OCI-LY7 (cell line): Measurements from ENCODE around the gene HLF. TPM values are rescaled to one million over a fixed set of nuclear protein-coding genes. Genes with fewer than 3 reads are reported as not detected.

ENCODE experiments used
- BruUV-seq: library from RNA; stranded (reverse); fragments of 400-500 nt; replicated peaks from 2 replicates; lab custom pipeline; 2021; lab: Mats Ljungman, UMichigan
- CTCF ChIA-PET: fragments of 300-600 bp; sonication (Branson Sonifier 250); formaldehyde crosslinking; loops from one replicate; lab custom pipeline; 2022; ENCODE audit warnings: antibody characterized with exemption; ENCODE audit not compliant: unreplicated experiment; lab: Charles Lee
- POLR2A ChIA-PET: fragments of 300-600 bp; sonication (Branson Sonifier 250); formaldehyde crosslinking; loops from one replicate; lab custom pipeline; 2022; ENCODE audit warnings: antibody characterized with exemption; lab: Charles Lee
- DNase-seq: peaks from one replicate; pipeline ENCODE4 v3.0.0-alpha.2; 2015; ENCODE audit warnings: low spot score
- H2AFZ ChIP-seq: fragments of 200-600 bp; sonication (generic), shearing (Covaris generic); 2 replicates; pipeline ENCODE4 v1.6.1; 2014; ENCODE audit warnings: mild to moderate bottlenecking, antibody characterized with exemption, low read length, moderate library complexity
- H3K27ac ChIP-seq: fragments of 200-600 bp; sonication (generic); 2 replicates; pipeline ENCODE4 v1.5.1; 2014; ENCODE audit warnings: mixed run types, low read depth, mild to moderate bottlenecking, moderate library complexity, low read length, inconsistent platforms; ENCODE audit not compliant: poor library complexity, severe bottlenecking
- H3K36me3 ChIP-seq: fragments of 200-600 bp; sonication (generic); 2 replicates; pipeline ENCODE4 v1.6.1; 2014; ENCODE audit warnings: mild to moderate bottlenecking, antibody characterized with exemption, low read length, moderate library complexity, mixed read lengths; ENCODE audit not compliant: insufficient read depth
- H3K4me1 ChIP-seq: fragments of 200-600 bp; sonication (generic); 2 replicates; pipeline ENCODE4 v1.5.1; 2014; ENCODE audit warnings: mild to moderate bottlenecking, low read length; ENCODE audit not compliant: insufficient read depth, poor library complexity, severe bottlenecking
- H3K4me2 ChIP-seq: fragments of 200-600 bp; sonication (generic); 2 replicates; pipeline ENCODE4 v1.6.1; 2014; ENCODE audit warnings: mild to moderate bottlenecking, low read length
- H3K4me3 ChIP-seq: fragments of 200-600 bp; sonication (generic); 2 replicates; pipeline ENCODE4 v1.5.1; 2014; ENCODE audit warnings: mild to moderate bottlenecking, low read depth, low read length; ENCODE audit not compliant: poor library complexity, severe bottlenecking
- H3K79me2 ChIP-seq: fragments of 200-600 bp; sonication (generic); 2 replicates; pipeline ENCODE4 v1.6.1; 2016; ENCODE audit warnings: low read depth, mild to moderate bottlenecking, low read length, moderate library complexity, mixed read lengths; ENCODE audit not compliant: insufficient read depth
- H3K9me2 ChIP-seq: fragments of 200-600 bp; sonication (generic); 2 replicates; pipeline ENCODE4 v1.6.1; 2016; ENCODE audit warnings: mild to moderate bottlenecking, low read length, mixed read lengths; ENCODE audit not compliant: insufficient read depth
- H3K9me3 ChIP-seq: fragments of 200-600 bp; sonication (generic); 2 replicates; pipeline ENCODE4 v1.6.1; 2014; ENCODE audit warnings: mild to moderate bottlenecking, mixed run types, low read length, mixed read lengths
- H4K20me1 ChIP-seq: fragments of 200-600 bp; sonication (generic); 2 replicates; pipeline ENCODE4 v1.6.1; 2014; ENCODE audit warnings: mild to moderate bottlenecking, antibody characterized with exemption, low read length, moderate library complexity, mixed read lengths; ENCODE audit not compliant: insufficient read depth
- CTCF ChIP-seq: fragments of 200-600 bp; sonication (generic); conservative IDR thresholded peaks from 2 replicates; pipeline ENCODE4 v1.5.1; 2014; ENCODE audit warnings: mild to moderate bottlenecking, antibody characterized with exemption, low read length, moderate library complexity, mixed read lengths
- EZH2phosphoT487 ChIP-seq: fragments of 200-600 bp; sonication (generic); IDR thresholded peaks from 2 replicates; pipeline ENCODE4 v1.6.1; 2018; ENCODE audit warnings: low read depth, borderline replicate concordance, mild to moderate bottlenecking, mixed run types, antibody characterized with exemption, low read length, moderate library complexity, mixed read lengths
- intact Hi-C: fragments of 100-400 bp; cut with micrococcal nuclease; formaldehyde crosslinking; loops from one replicate; pipeline ENCODE4 v1.10.0; 2022; ENCODE audit not compliant: unreplicated experiment
- total RNA-seq, 2 experiments: library from RNA; depleted of rRNA in 1 of 2; stranded (reverse); fragments of >200 nt in 1 of 2; shearing (Covaris generic) in 1 of 2; gene quantifications; 2 replicates each; pipeline ENCODE4 v1.2.3, GENCODE V29; 2014 to 2022

Gene HLF
- total RNA-seq, 2 experiments from 2014 or later: 0.13 TPM; not detected in 1

DNA sequence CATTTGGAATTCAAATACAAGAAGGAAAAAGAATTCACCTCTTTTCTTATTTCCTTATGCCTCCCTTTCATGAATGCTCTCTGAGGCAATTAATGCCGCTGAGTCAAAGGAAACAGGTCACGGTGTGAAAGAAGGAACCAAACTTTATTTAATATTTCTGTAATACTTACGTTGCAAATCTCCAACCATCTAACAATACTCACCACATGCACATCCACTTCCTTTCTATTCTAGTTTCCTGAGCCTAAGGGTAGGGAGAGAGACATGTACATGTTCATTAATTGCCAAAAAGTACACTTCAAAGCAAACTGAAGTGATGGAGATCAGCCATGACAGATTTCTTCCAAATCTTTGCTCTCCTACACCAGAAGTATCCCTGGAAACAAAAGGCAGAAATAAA is 47.9 kb upstream of the HLF start:
- intact Hi-C loops: no loop called here
- TF ChIP-seq CTCF (no peak), EZH2phosphoT487 (no peak)

DNA sequence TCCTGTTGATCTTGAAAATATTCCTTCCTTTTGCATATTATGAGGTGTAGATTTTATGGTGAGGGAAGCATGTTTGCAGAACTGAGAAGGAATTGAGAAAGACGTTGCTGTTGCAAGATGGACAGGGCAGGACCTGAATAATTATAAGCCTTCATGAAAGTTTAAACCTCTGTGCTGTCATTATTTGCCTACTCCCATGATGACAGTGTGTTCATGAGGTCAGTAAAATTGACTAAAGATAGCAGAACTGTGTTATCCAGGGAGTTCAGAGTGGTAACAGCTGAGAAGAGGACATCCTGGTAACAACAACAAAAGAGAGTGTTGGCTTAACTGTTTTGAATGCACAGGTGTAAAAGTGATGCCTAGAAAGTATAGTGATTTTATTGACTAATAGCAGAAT is 45.3 kb upstream of the HLF start:
- TF ChIP-seq CTCF (no peak), EZH2phosphoT487 (no peak)
- no TSS peak for BruUV-seq
- POLR2A ChIA-PET: no interaction called here

More for the DNA sequence above, 47.9 kb upstream of the HLF start:
- no peaks in the 10 kb centered on the region for H3K79me2 ChIP-seq
- H3K36me3 ChIP-seq: no peaks in the 10 kb centered on the region
- H3K9me2 ChIP-seq: no peaks in the 10 kb centered on the region
- no peak overlapping the region for H2AFZ ChIP-seq
- no peak overlapping the region for H3K27ac ChIP-seq
- no peaks in the 10 kb centered on the region for H4K20me1 ChIP-seq
- CTCF ChIA-PET: no interaction called here
- no peaks in the 10 kb centered on the region for H3K4me1 ChIP-seq
- POLR2A ChIA-PET: no interaction called here
- BruUV-seq: no TSS peak
- no peak overlapping the region for H3K4me3 ChIP-seq
- H3K9me3 ChIP-seq: no peaks in the 10 kb centered on the region
- DNase-seq: no peak
- no peak overlapping the region for H3K4me2 ChIP-seq

GRCh38 chr17:55219934-55220333 is 44.8 kb upstream of the HLF start:
- H3K9me3 ChIP-seq: no peaks in the 10 kb centered on the region
- H3K4me3 ChIP-seq: no peak overlapping the region
- BruUV-seq: no TSS peak
- no peak for DNase-seq
- H2AFZ ChIP-seq: no peak overlapping the region
- no peaks in the 10 kb centered on the region for H4K20me1 ChIP-seq
- no peaks in the 10 kb centered on the region for H3K9me2 ChIP-seq
- ChIA-PET CTCF (no interaction called here), POLR2A (no interaction called here)
- no peaks in the 10 kb centered on the region for H3K36me3 ChIP-seq
- intact Hi-C loops: no loop called here
- H3K27ac ChIP-seq: no peak overlapping the region
- H3K79me2 ChIP-seq: no peaks in the 10 kb centered on the region
- H3K4me2 ChIP-seq: no peak overlapping the region
- TF ChIP-seq CTCF (no peak), EZH2phosphoT487 (no peak)
- H3K4me1 ChIP-seq: no peaks in the 10 kb centered on the region

More for the DNA sequence above, 45.3 kb upstream of the HLF start:
- intact Hi-C loops: no loop called here
- H3K4me2 ChIP-seq: no peak overlapping the region
- no peaks in the 10 kb centered on the region for H3K79me2 ChIP-seq
- no peak for DNase-seq
- H3K9me2 ChIP-seq: no peaks in the 10 kb centered on the region
- no peak overlapping the region for H2AFZ ChIP-seq
- no peaks in the 10 kb centered on the region for H3K9me3 ChIP-seq
- H3K4me3 ChIP-seq: no peak overlapping the region
- H3K27ac ChIP-seq: no peak overlapping the region
- H4K20me1 ChIP-seq: no peaks in the 10 kb centered on the region
- CTCF ChIA-PET: no interaction called here
- H3K36me3 ChIP-seq: no peaks in the 10 kb centered on the region
- H3K4me1 ChIP-seq: no peaks in the 10 kb centered on the region
